ENCODE measurements around the gene AFF1. TPM values are rescaled to one million over a fixed set of nuclear protein-coding genes. Genes with fewer than 3 reads are reported as not detected.

The AFF1 gene
- total RNA-seq, 2 donors from 2014 or later, result 42.8 to 57.0 TPM

- H3K4me1 ChIP-seq, result peaks cover 72% of the 10 kb centered on the region
- ATAC-seq, result no peak
- DNase-seq, result no peak
- no peaks in the 10 kb centered on the region for H3K27me3 ChIP-seq
- no peak overlapping the region for H3K4me3 ChIP-seq
- H3K36me3 ChIP-seq (replicated peaks in 1 of 2; ENCODE audit: insufficient read depth in 1 of 2, low read depth in 2 of 2), result no peaks in the 10 kb centered on the region
- H3K9me3 ChIP-seq, result no peaks in the 10 kb centered on the region
- intact Hi-C loops (cut with DNase I), result no loop called here
- peak overlapping the region in 2 of 4 donors; percentile 4 to 60 for H3K27ac ChIP-seq
- WGBS, 2 donors, result 54 to 65% methylated on average over 3 to 4 of the region's 4 CpGs
- TF ChIP-seq CTCF (IDR thresholded peaks at IDR 0.05), result no peak
- no peak for TF ChIP-seq POLR2A (IDR thresholded peaks at IDR 0.05)
Measured at GRCh38 chr4:87042986-87043820, 108.4 kb downstream of the AFF1 start.

- WGBS, 2 donors, result 11% methylated on average over 6 of the region's 6 CpGs
- TF ChIP-seq CTCF (IDR thresholded peaks at IDR 0.05) (no peak), POLR2A (IDR thresholded peaks at IDR 0.05) (no peak)
- H3K4me1 ChIP-seq, result peaks cover 72% of the 10 kb centered on the region
- H3K9me3 ChIP-seq, result no peaks in the 10 kb centered on the region
- no peaks in the 10 kb centered on the region for H3K27me3 ChIP-seq
- H3K27ac ChIP-seq, result peak overlapping the region in 3 of 4 donors; percentile 31 to 63 (median 60)
- no peaks in the 10 kb centered on the region for H3K36me3 ChIP-seq (replicated peaks in 1 of 2; ENCODE audit: insufficient read depth in 1 of 2, low read depth in 2 of 2)
- intact Hi-C loops (cut with DNase I), result no loop called here
- ATAC-seq, result peak; percentile 28
- no peak overlapping the region for H3K4me3 ChIP-seq
- no peak for DNase-seq
Measured at GRCh38 chr4:87044511-87045233, 109.9 kb downstream of the AFF1 start.

- no peak overlapping the region for H3K4me3 ChIP-seq
- H3K9me3 ChIP-seq, result no peaks in the 10 kb centered on the region
- intact Hi-C loops (cut with DNase I), result no loop called here
- ATAC-seq (no peak), DNase-seq (no peak)
- H3K4me1 ChIP-seq, result peaks cover 72% of the 10 kb centered on the region
- H3K27ac ChIP-seq, result peak overlapping the region in 3 of 4 donors; percentile 31 to 63 (median 60)
- H3K27me3 ChIP-seq, result no peaks in the 10 kb centered on the region
- no peak for TF ChIP-seq POLR2A (IDR thresholded peaks at IDR 0.05)
- no peak for TF ChIP-seq CTCF (IDR thresholded peaks at IDR 0.05)
- no peaks in the 10 kb centered on the region for H3K36me3 ChIP-seq (replicated peaks in 1 of 2; ENCODE audit: insufficient read depth in 1 of 2, low read depth in 2 of 2)
- WGBS, 2 donors, result 28 to 33% methylated on average over 6 of the region's 6 CpGs
Measured at GRCh38 chr4:87045234-87045558, 110.4 kb downstream of the AFF1 start.

GRCh38 chr4:87045659-87046058 lies 110.8 kb downstream of the AFF1 start:
- Histone ChIP-seq H3K36me3 (replicated peaks in 1 of 2; ENCODE audit: insufficient read depth in 1 of 2, low read depth in 2 of 2) (no peaks in the 10 kb centered on the region), H3K27me3 (no peaks in the 10 kb centered on the region), H3K9me3 (no peaks in the 10 kb centered on the region), H3K27ac (peak overlapping the region in 3 of 4 donors; percentile 31 to 63 (median 60)), H3K4me3 (no peak overlapping the region), H3K4me1 (peaks cover 68% of the 10 kb centered on the region)
- DNase-seq (no peak), ATAC-seq (peak; percentile 24)
- intact Hi-C loops (cut with DNase I), result no loop called here
- TF ChIP-seq POLR2A (IDR thresholded peaks at IDR 0.05), result no peak
- no peak for TF ChIP-seq CTCF (IDR thresholded peaks at IDR 0.05)
- 30 to 36% methylated on average over 3 of the region's 3 CpGs for WGBS, 2 donors
